Osteoblast (primary cell): Measurements from ENCODE around the gene CHRNE. TPM values are rescaled to one million over a fixed set of nuclear protein-coding genes. Genes with fewer than 3 reads are reported as not detected.

ENCODE experiments used
- DNase-seq: peaks from one replicate; pipeline ENCODE4 v3.0.0; 2011; ENCODE audit warnings: low spot score, mixed read lengths; ENCODE audit not compliant: insufficient read length; ENCODE audit errors: missing footprints
- H2AFZ ChIP-seq: 2 replicates; pipeline ENCODE4 v1.6.0; 2011; ENCODE audit warnings: mild to moderate bottlenecking, low read length
- H3K27ac ChIP-seq: 2 replicates; pipeline ENCODE4 v1.5.1; 2011; ENCODE audit warnings: mild to moderate bottlenecking, low read depth, low read length, moderate library complexity
- H3K27me3 ChIP-seq: 2 replicates; pipeline ENCODE4 v1.6.0; 2012; ENCODE audit warnings: mild to moderate bottlenecking, control low read depth, inconsistent platforms, low read length, moderate library complexity; ENCODE audit not compliant: insufficient read depth
- H3K36me3 ChIP-seq: 2 replicates; pipeline ENCODE4 v1.5.1; 2011; ENCODE audit warnings: mild to moderate bottlenecking, low read length, control low read depth, moderate library complexity; ENCODE audit not compliant: insufficient read depth
- H3K4me1 ChIP-seq: 2 replicates; pipeline ENCODE4 v1.5.1; 2011; ENCODE audit warnings: mild to moderate bottlenecking, low read length, control low read depth, moderate library complexity; ENCODE audit not compliant: insufficient read depth
- H3K4me2 ChIP-seq: 2 replicates; pipeline ENCODE4 v1.6.0; 2011; ENCODE audit warnings: mild to moderate bottlenecking, low read length; ENCODE audit not compliant: insufficient read depth
- H3K4me3 ChIP-seq: fragments of 200-600 bp; sonication (generic); 3 replicates; pipeline ENCODE4 v1.5.1; 2012; ENCODE audit warnings: mild to moderate bottlenecking, low read length, inconsistent platforms; ENCODE audit not compliant: insufficient read depth
- H3K79me2 ChIP-seq: 2 replicates; pipeline ENCODE4 v1.6.0; 2012; ENCODE audit warnings: mild to moderate bottlenecking, low read length, control low read depth, inconsistent platforms; ENCODE audit not compliant: insufficient read depth
- H3K9me3 ChIP-seq: 2 replicates; pipeline ENCODE4 v1.5.1; 2011; ENCODE audit warnings: low read depth, low read length, control low read depth
- H4K20me1 ChIP-seq: 2 replicates; pipeline ENCODE4 v1.6.0; 2012; ENCODE audit warnings: mild to moderate bottlenecking, low read length, control low read depth; ENCODE audit not compliant: insufficient read depth
- CTCF ChIP-seq: IDR thresholded peaks from 2 replicates; pipeline ENCODE4 v1.5.1; 2011; ENCODE audit warnings: mild to moderate bottlenecking, low read depth, low read length, moderate library complexity; ENCODE audit errors: extremely low read depth
- total RNA-seq: library from RNA; depleted of rRNA; stranded (reverse); fragments of >200 nt; gene quantifications from 2 replicates; pipeline ENCODE4 v1.2.3, GENCODE V29; 2012

CHRNE gene
- total RNA-seq, 1 donor, result 1.4 TPM

- Histone ChIP-seq H3K4me2 (peak overlapping the region; percentile 92), H2AFZ (no peak overlapping the region), H3K79me2 (peaks cover 78% of the 10 kb centered on the region), H3K4me3 (peak overlapping the region; percentile 96), H3K36me3 (peaks cover 51% of the 10 kb centered on the region), H3K27ac (peak overlapping the region; percentile 68), H4K20me1 (peaks cover 59% of the 10 kb centered on the region), H3K27me3 (no peaks in the 10 kb centered on the region), H3K4me1 (peaks cover 50% of the 10 kb centered on the region), H3K9me3 (no peaks in the 10 kb centered on the region)
- DNase-seq, result peak; percentile 99
- TF ChIP-seq CTCF, result no peak
Observed at GRCh38 chr17:4945176-4945943, 42.5 kb upstream of the CHRNE start.

GRCh38 chr17:4944554-4945175 lies 41.8 kb upstream of the CHRNE start:
- peaks cover 51% of the 10 kb centered on the region for H3K36me3 ChIP-seq
- H3K4me1 ChIP-seq, result peaks cover 47% of the 10 kb centered on the region
- peaks cover 78% of the 10 kb centered on the region for H3K79me2 ChIP-seq
- TF ChIP-seq CTCF, result no peak
- peak overlapping the region; percentile 92 for H3K4me2 ChIP-seq
- H3K27ac ChIP-seq, result peak overlapping the region; percentile 68
- no peaks in the 10 kb centered on the region for H3K9me3 ChIP-seq
- H2AFZ ChIP-seq, result no peak overlapping the region
- peak overlapping the region; percentile 96 for H3K4me3 ChIP-seq
- DNase-seq, result peak; percentile 42
- no peaks in the 10 kb centered on the region for H3K27me3 ChIP-seq
- H4K20me1 ChIP-seq, result peaks cover 59% of the 10 kb centered on the region

- no peak for TF ChIP-seq CTCF
- H2AFZ ChIP-seq, result no peak overlapping the region
- H4K20me1 ChIP-seq, result peaks cover 61% of the 10 kb centered on the region
- H3K79me2 ChIP-seq, result peaks cover 83% of the 10 kb centered on the region
- H3K4me1 ChIP-seq, result peaks cover 50% of the 10 kb centered on the region
- H3K4me2 ChIP-seq, result peak overlapping the region; percentile 92
- H3K4me3 ChIP-seq, result no peak overlapping the region
- H3K27ac ChIP-seq, result peak overlapping the region; percentile 68
- H3K9me3 ChIP-seq, result no peaks in the 10 kb centered on the region
- H3K27me3 ChIP-seq, result no peaks in the 10 kb centered on the region
- peaks cover 51% of the 10 kb centered on the region for H3K36me3 ChIP-seq
- DNase-seq, result peak; percentile 1
Observed at GRCh38 chr17:4944163-4944553, 41.3 kb upstream of the CHRNE start.
